Osteocyte (in vitro differentiated cells): ENCODE results near the gene GIPC3. TPM values are rescaled to one million over a fixed set of nuclear protein-coding genes. Genes with fewer than 3 reads are reported as not detected.

Experiments used
- DNase-seq: peaks from one replicate; pipeline ENCODE4 v3.0.0; 2021; ENCODE audit warnings: mixed read lengths; ENCODE audit not compliant: unreplicated experiment; ENCODE audit errors: extremely low spot score
- H3K27ac Mint-ChIP-seq: one replicate; pipeline ENCODE4 v1.8.0; 2021; ENCODE audit warnings: mild to moderate bottlenecking, mixed read lengths; ENCODE audit not compliant: unreplicated experiment
- H3K27me3 Mint-ChIP-seq: one replicate; pipeline ENCODE4 v1.8.0; 2021; ENCODE audit warnings: mixed read lengths; ENCODE audit not compliant: unreplicated experiment
- H3K36me3 Mint-ChIP-seq: one replicate; pipeline ENCODE4 v1.8.0; 2021; ENCODE audit warnings: mixed read lengths; ENCODE audit not compliant: unreplicated experiment
- H3K4me1 Mint-ChIP-seq: one replicate; pipeline ENCODE4 v1.8.0; 2021; ENCODE audit warnings: mixed read lengths; ENCODE audit not compliant: unreplicated experiment
- H3K4me3 Mint-ChIP-seq: one replicate; pipeline ENCODE4 v1.8.0; 2021; ENCODE audit warnings: mild to moderate bottlenecking, moderate library complexity, mixed read lengths; ENCODE audit not compliant: unreplicated experiment
- H3K9me3 Mint-ChIP-seq: one replicate; pipeline ENCODE4 v1.8.0; 2021; ENCODE audit warnings: mixed read lengths; ENCODE audit not compliant: unreplicated experiment
- total RNA-seq: library from RNA; stranded (reverse); gene quantifications from 2 replicates; pipeline ENCODE4 v1.2.1, GENCODE V29; 2021
- TF ChIP-seq, protein P1 (sequence below): fragments of 200-600 bp; sonication (generic); IDR thresholded peaks from 2 replicates; pipeline ENCODE4 v1.5.0; 2021; ENCODE audit warnings: antibody characterized with exemption, mild to moderate bottlenecking, moderate library complexity

GIPC3 gene
- total RNA-seq, 1 donor from 2014 or later, result 0.67 TPM

GRCh38 chr19:3537438-3538240 lies 47.6 kb upstream of the GIPC3 start:
- H3K36me3 Mint-ChIP-seq, result peaks cover 20% of the 10 kb centered on the region
- TF ChIP-seq, protein P1, sequence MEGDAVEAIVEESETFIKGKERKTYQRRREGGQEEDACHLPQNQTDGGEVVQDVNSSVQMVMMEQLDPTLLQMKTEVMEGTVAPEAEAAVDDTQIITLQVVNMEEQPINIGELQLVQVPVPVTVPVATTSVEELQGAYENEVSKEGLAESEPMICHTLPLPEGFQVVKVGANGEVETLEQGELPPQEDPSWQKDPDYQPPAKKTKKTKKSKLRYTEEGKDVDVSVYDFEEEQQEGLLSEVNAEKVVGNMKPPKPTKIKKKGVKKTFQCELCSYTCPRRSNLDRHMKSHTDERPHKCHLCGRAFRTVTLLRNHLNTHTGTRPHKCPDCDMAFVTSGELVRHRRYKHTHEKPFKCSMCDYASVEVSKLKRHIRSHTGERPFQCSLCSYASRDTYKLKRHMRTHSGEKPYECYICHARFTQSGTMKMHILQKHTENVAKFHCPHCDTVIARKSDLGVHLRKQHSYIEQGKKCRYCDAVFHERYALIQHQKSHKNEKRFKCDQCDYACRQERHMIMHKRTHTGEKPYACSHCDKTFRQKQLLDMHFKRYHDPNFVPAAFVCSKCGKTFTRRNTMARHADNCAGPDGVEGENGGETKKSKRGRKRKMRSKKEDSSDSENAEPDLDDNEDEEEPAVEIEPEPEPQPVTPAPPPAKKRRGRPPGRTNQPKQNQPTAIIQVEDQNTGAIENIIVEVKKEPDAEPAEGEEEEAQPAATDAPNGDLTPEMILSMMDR, result no peak
- DNase-seq, result no peak
- H3K4me3 Mint-ChIP-seq, result no peak overlapping the region
- H3K4me1 Mint-ChIP-seq, result peaks cover 9% of the 10 kb centered on the region
- H3K9me3 Mint-ChIP-seq, result no peaks in the 10 kb centered on the region
- no peaks in the 10 kb centered on the region for H3K27me3 Mint-ChIP-seq
- H3K27ac Mint-ChIP-seq, result peak overlapping the region; percentile 23

DNA sequence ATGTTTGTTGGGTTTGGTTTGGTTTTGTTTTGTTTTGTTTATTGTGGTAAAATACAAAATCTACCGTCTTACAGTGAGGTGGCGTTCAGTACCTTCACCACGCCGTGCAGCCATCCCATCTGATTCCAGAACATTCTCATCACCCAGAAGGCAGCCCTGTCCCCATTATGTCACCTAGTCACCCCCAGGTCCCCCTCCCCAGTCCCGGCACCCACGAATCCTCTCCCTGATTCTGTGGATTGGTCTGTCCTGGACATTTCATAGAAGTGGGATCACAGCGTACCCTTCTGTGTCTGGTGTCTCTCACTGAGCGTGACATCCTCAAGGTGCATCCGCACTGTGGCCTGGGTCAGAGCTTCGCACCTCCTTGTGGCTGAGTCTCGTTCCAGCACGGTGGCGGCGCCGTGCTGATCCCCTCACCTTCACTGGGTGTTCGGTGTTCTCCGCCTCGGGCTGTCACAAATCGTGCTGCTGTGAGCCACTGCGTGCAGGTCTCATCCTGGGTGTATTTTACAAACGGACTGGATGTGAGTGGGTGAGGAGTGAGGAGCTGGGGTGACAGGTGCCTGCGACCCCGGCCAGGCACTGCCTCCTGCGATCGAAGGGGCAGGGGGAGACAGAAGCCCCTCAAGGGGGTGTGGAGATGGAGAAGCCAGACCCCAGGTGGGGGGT lies 46.9 kb upstream of the GIPC3 start:
- Mint-ChIP-seq H3K9me3 (no peaks in the 10 kb centered on the region), H3K36me3 (peaks cover 19% of the 10 kb centered on the region), H3K27me3 (no peaks in the 10 kb centered on the region), H3K4me3 (no peak overlapping the region), H3K27ac (peak overlapping the region; percentile 23), H3K4me1 (peaks cover 9% of the 10 kb centered on the region)
- peak; percentile 82 for DNase-seq
- TF ChIP-seq, protein P1, result no peak

- no peaks in the 10 kb centered on the region for H3K27me3 Mint-ChIP-seq
- H3K36me3 Mint-ChIP-seq, result peaks cover 15% of the 10 kb centered on the region
- no peak within 1 kb of the TSS for H3K4me3 Mint-ChIP-seq
- DNase-seq, result peak; percentile 85
- peak within 1 kb of the TSS; percentile 23 for H3K27ac Mint-ChIP-seq
- H3K9me3 Mint-ChIP-seq, result no peaks in the 10 kb centered on the region
- TF ChIP-seq, protein P1, result no peak
- peaks cover 9% of the 10 kb centered on the region for H3K4me1 Mint-ChIP-seq
Measured at GRCh38 chr19:3538965-3539755, 46.1 kb upstream of the GIPC3 start, which contains the start of gene TEKTIP1. Gene TEKTIP1, plus strand, starts transcription at chr19:3539174. Its CDS starts 4 bp downstream, at chr19:3539178.

GRCh38 chr19:3539756-3540118 lies 45.5 kb upstream of the GIPC3 start:
- Mint-ChIP-seq H3K9me3 (no peaks in the 10 kb centered on the region), H3K4me1 (peaks cover 9% of the 10 kb centered on the region), H3K4me3 (no peak overlapping the region), H3K27me3 (no peaks in the 10 kb centered on the region), H3K27ac (no peak overlapping the region), H3K36me3 (peaks cover 12% of the 10 kb centered on the region)
- TF ChIP-seq, protein P1, result no peak
- DNase-seq, result no peak
